ENCODE data around the gene KCNK2. TPM values are rescaled to one million over a fixed set of nuclear protein-coding genes. Genes with fewer than 3 reads are reported as not detected.
"Not testable (repeated sequence)": the region's sequence is repeated elsewhere in the genome, so short reads cannot be mapped to it uniquely, and the experiment has no call there.

The KCNK2 gene
- total RNA-seq, 2 experiments from 2014 or later = not detected

DNA sequence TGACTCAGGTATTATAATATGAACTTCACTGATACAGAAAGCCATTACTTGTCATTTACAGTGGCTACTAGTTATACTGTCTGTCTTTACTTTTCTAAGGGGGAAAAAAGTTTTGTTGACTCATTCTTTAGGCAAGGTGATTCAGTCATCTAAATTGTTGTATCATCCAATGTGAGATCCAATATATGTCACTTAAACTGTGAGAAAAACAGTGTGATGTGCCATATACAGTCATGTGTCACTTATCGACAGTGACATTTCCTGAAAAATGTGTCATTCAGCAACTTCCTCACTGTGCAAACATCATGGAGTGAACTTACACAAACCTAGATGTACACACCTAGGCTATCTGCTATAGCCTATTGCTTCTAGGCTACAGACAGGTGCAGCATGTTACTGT lies 57.6 kb downstream of the KCNK2 start:
- Mint-ChIP-seq H3K27ac (no peak overlapping the region), H3K4me3 (no peak overlapping the region), H3K9me3 (peaks cover 9% of the 10 kb centered on the region), H3K36me3 (ENCODE audit: low read depth) (no peaks in the 10 kb centered on the region), H3K27me3 (ENCODE audit: low read depth) (no peaks in the 10 kb centered on the region), H3K4me1 (ENCODE audit: low read depth) (no peaks in the 10 kb centered on the region)
- no peak for DNase-seq
- intact Hi-C loops (cut with micrococcal nuclease) = loop anchor here (10.0 kb wide), 2 partner anchors 385 to 805 kb away; no protein-coding TSS in a partner anchor
- CTCF ChIA-PET = no interaction called here

DNA sequence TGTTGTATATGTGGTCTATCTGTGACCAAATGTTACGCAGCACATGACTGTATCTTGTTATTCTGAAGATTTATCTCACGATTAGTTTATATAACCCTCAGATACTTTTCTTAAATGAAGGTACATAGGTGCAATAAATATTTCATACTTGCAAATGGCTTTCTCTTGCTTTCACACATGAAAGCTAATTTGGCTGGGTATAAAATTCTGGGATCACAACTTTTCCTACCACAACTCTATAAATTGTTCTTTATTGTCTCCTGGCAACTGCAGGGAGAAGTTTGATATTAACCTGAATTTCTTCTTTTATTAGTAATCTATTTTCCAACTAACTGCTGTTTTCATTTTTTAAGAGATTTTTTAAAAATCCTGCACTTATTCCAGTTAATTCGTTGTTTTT lies 58.9 kb downstream of the KCNK2 start:
- H3K4me1 Mint-ChIP-seq (ENCODE audit: low read depth) = peaks cover 3% of the 10 kb centered on the region
- H3K36me3 Mint-ChIP-seq (ENCODE audit: low read depth) = no peaks in the 10 kb centered on the region
- CTCF ChIA-PET = no interaction called here
- no peak for DNase-seq
- no peaks in the 10 kb centered on the region for H3K27me3 Mint-ChIP-seq (ENCODE audit: low read depth)
- intact Hi-C loops (cut with micrococcal nuclease) = loop anchor here (10.0 kb wide), 2 partner anchors 383 to 807 kb away; no protein-coding TSS in a partner anchor
- no peak overlapping the region for H3K4me3 Mint-ChIP-seq
- H3K9me3 Mint-ChIP-seq = peaks cover 9% of the 10 kb centered on the region
- no peak overlapping the region for H3K27ac Mint-ChIP-seq

DNA sequence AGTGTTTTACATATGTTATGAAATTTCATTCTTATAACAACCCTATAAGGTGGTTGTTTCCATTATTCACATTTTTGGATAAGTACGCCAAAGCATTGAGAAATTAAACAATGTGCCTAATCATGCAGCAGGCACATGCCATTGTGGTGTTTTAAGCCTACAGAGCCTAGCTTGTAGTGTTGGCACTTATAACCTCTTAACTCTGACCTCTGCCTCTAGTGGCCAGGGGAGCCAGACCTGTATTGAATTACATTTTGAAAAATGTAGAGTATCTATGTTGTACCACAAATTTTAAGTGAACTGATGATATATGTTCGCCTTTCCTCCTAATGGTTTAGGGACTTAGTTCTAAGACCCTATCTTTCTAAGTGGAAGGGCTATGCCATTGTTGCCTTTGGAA lies 61.0 kb downstream of the KCNK2 start:
- Mint-ChIP-seq H3K4me1 (ENCODE audit: low read depth) (peaks cover 3% of the 10 kb centered on the region), H3K27ac (no peak overlapping the region), H3K27me3 (ENCODE audit: low read depth) (no peaks in the 10 kb centered on the region), H3K9me3 (peaks cover 9% of the 10 kb centered on the region), H3K36me3 (ENCODE audit: low read depth) (no peaks in the 10 kb centered on the region), H3K4me3 (no peak overlapping the region)
- CTCF ChIA-PET = no interaction called here
- no peak for DNase-seq
- intact Hi-C loops (cut with micrococcal nuclease) = loop anchor here (10.0 kb wide), 2 partner anchors 381 to 809 kb away; no protein-coding TSS in a partner anchor

DNA sequence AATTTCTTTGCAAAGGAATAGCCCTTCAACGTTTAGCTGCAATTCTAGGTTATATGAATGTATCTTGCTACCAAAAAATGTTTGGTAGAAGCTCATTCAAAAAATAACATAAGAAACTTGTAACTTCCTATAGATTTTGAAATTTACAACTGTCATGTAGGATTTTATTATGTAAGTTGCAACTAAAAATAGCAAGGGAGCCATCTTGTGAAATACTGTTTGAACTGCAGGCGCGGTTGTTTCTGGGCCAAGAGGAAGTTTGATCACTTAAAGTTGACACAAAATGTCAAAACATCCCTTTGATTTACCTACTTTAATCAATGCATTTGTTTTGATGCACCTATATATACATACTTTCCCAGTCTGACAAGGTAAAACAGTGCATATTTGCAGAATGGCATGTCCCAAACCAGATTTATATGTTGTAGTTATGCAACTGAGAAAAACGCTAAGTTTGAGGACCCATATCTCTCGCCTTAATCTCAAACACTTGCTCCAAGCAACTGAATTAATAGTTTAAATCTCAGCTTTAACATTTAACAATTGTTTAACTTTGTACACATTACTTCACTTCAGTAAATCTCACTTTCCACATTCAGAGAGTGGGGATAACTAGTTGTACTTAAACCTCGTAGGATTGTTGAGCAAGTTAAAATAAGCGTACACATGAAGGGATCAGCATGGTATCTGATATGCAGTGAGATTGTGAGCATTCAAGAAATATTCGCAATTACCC lies 63.9 kb downstream of the KCNK2 start:
- intact Hi-C loops (cut with micrococcal nuclease) = loop anchor here (1.0 to 10.0 kb wide), 5 partner anchors 378 to 934 kb away; no protein-coding TSS in a partner anchor
- no peak overlapping the region for H3K4me3 Mint-ChIP-seq

DNA sequence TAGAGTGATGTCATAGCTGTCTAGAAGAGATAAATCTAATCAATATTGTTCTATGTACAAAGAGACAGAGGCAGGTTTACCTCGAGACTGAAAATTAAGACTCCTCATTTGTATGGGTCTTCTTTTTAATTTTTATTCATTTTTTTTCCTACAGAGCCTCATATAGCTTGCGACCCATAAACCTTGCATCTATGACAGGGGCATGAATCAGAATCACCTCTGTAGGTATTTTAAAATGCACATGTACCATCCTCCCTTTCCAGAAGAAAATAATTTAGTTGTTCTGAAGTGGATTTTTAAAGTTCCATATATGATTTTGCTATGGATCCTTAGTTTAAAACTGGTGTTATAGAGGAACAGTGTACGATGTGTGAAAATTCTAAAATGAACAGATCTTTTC lies 64.5 kb downstream of the KCNK2 start:
- no peak for DNase-seq
- Mint-ChIP-seq H3K27me3 (ENCODE audit: low read depth) (no peaks in the 10 kb centered on the region), H3K4me1 (ENCODE audit: low read depth) (peaks cover 3% of the 10 kb centered on the region), H3K4me3 (no peak overlapping the region), H3K9me3 (peaks cover 4% of the 10 kb centered on the region), H3K27ac (no peak overlapping the region), H3K36me3 (ENCODE audit: low read depth) (no peaks in the 10 kb centered on the region)
- CTCF ChIA-PET = no interaction called here
- intact Hi-C loops (cut with micrococcal nuclease) = loop anchor here (2.0 to 10.0 kb wide), 4 partner anchors 378 to 935 kb away; no protein-coding TSS in a partner anchor

More for the DNA sequence above, 63.9 kb downstream of the KCNK2 start:
- H3K4me1 Mint-ChIP-seq (ENCODE audit: low read depth) = peaks cover 3% of the 10 kb centered on the region
- CTCF ChIA-PET = interaction anchor here (0.7 to 0.9 kb wide), 2 partner anchors 323 to 535 kb away, joined by 3 read pairs; no protein-coding TSS in a partner anchor
- peaks cover 7% of the 10 kb centered on the region for H3K9me3 Mint-ChIP-seq
- H3K36me3 Mint-ChIP-seq (ENCODE audit: low read depth) = no peaks in the 10 kb centered on the region
- DNase-seq = peak; percentile 36
- no peak overlapping the region for H3K27ac Mint-ChIP-seq
- H3K27me3 Mint-ChIP-seq (ENCODE audit: low read depth) = no peaks in the 10 kb centered on the region

DNA sequence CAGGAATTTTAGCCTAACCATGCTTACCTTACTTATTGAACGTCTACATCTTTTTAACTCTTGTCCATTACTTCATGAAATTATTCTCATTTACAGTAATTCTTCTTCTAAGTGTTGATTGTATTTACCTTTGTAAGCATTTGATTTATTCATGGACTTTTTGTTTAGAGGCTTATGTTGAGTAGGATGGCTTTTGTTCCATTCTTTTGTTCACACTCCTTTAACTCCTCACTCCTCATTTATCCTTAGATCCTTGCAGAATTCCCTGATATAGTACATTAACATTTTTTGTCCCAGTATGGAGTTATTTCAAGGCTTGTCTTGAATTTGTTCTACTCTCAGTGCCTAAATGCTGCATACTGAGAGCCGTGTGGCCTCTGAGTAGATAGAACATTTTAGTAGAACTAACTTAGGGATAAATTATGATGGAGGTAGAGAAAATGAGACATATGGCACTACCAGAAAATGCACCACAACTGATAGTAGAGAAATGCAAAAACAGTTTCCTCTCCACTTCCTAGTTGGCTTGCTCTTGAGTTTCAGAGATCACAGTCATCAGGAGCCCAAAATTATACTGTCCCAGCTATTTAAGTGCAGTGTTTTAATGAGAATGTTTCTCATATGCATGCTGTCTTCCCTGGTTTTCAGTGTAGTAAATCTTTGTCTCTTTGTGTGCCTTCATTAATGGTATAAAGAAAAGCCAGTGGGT lies 69.5 kb downstream of the KCNK2 start:
- CTCF ChIA-PET = interaction anchor here (0.5 kb wide), 1 partner anchor 243 kb away, joined by 3 read pairs; no protein-coding TSS in a partner anchor
- Mint-ChIP-seq H3K4me3 (no peak overlapping the region), H3K9me3 (no peaks in the 10 kb centered on the region), H3K27ac (no peak overlapping the region), H3K27me3 (ENCODE audit: low read depth) (no peaks in the 10 kb centered on the region), H3K4me1 (ENCODE audit: low read depth) (no peaks in the 10 kb centered on the region), H3K36me3 (ENCODE audit: low read depth) (no peaks in the 10 kb centered on the region)
- intact Hi-C loops (cut with micrococcal nuclease) = no loop called here
- DNase-seq = no peak

DNA sequence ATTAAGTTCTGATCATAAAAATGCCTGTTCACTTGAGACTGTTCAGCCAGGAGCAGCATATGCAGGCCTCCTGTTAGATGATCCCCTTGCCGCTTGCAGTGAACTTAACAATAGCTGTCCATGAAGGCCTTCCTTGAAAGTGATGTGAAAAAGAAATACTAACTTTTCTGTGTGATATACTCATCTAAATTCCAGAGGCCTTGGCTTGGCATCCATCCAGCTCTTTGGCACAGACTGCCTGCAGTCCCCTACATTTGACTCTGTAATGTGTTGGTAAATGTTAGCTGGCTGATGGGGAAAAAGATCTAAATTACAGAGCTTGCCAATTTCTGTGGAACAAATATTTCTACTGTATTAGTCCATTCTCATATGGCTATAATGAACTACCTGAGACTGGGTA lies 73.7 kb downstream of the KCNK2 start:
- Mint-ChIP-seq H3K9me3 (no peaks in the 10 kb centered on the region), H3K27ac (no peak overlapping the region), H3K4me3 (no peak overlapping the region), H3K27me3 (ENCODE audit: low read depth) (no peaks in the 10 kb centered on the region), H3K4me1 (ENCODE audit: low read depth) (no peaks in the 10 kb centered on the region), H3K36me3 (ENCODE audit: low read depth) (no peaks in the 10 kb centered on the region)
- no peak for DNase-seq
- CTCF ChIA-PET = no interaction called here
- intact Hi-C loops (cut with micrococcal nuclease) = no loop called here

DNA sequence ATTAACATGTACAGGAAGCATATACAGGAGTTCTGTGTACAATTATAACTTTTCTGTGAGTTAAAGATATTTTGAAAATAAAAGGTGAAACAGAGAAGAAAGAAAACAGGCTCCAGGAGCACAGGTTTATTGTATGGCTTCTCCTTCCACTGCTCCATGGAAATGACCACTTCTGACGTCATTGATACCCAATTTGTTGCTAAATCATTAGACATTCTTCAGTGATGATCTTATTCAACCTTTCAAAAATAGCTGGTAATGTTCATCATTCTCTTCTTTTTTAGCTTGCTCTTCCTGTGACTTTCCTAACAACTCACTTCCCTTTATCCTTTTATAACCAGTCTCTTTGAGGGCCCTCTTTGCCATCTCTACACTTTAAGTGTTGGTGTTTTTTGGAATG lies 77.8 kb downstream of the KCNK2 start:
- intact Hi-C loops (cut with micrococcal nuclease) = no loop called here
- H3K36me3 Mint-ChIP-seq (ENCODE audit: low read depth) = no peaks in the 10 kb centered on the region
- no peaks in the 10 kb centered on the region for H3K9me3 Mint-ChIP-seq
- DNase-seq = no peak
- no peak overlapping the region for H3K27ac Mint-ChIP-seq
- CTCF ChIA-PET = interaction anchor here (0.8 kb wide), 1 partner anchor 356 kb away, joined by 4 read pairs; no protein-coding TSS in a partner anchor
- no peak overlapping the region for H3K4me3 Mint-ChIP-seq
- H3K4me1 Mint-ChIP-seq (ENCODE audit: low read depth) = no peaks in the 10 kb centered on the region
- H3K27me3 Mint-ChIP-seq (ENCODE audit: low read depth) = peaks cover 9% of the 10 kb centered on the region

DNA sequence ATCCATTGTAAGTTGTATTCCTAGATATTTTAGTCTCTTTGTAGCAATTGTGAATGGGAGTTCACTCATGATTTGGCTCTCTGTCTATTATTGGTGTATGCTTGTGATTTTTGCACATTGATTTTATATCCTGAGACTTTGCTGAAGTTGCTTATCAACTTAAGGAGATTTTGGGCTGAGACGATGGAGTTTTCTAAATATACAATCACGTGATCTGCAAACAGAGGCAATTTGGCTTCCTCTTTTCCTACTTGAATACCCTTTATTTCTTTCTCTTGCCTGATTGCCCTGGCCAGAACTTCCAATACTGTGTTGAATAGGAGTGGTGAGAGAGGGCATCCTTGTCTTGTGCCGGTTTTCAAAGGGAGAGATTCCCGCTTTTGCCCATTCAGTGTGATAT lies 80.6 kb downstream of the KCNK2 start:
- H3K27ac Mint-ChIP-seq; H3K4me1 Mint-ChIP-seq (ENCODE audit: low read depth); H3K9me3 Mint-ChIP-seq; DNase-seq; H3K36me3 Mint-ChIP-seq (ENCODE audit: low read depth); H3K4me3 Mint-ChIP-seq; intact Hi-C loops (cut with micrococcal nuclease): not testable (repeated sequence)
- peaks cover 21% of the 10 kb centered on the region for H3K27me3 Mint-ChIP-seq (ENCODE audit: low read depth)
- CTCF ChIA-PET = interaction anchor here (1.2 kb wide), 1 partner anchor 18 kb away, joined by 3 read pairs; no protein-coding TSS in a partner anchor

DNA sequence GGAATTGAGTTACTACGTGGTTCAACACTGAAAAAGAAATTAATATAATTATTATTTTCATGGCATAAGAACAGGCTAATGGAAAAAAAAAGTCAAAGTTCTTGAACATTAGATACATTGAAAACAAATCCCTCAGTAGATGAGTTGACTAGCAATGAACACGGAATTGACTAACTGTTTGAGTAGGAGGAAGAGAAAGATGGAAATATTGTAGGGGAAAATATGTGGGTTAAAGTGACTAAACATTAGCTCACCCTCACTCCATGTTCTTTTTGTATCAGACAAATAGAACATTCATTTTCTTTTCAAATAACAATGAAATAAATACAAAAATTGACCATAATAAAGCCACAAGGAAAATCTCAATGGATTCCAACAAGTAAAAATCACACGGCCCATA lies 84.3 kb downstream of the KCNK2 start:
- Mint-ChIP-seq H3K27me3 (ENCODE audit: low read depth) (peaks cover 21% of the 10 kb centered on the region), H3K9me3 (peaks cover 4% of the 10 kb centered on the region), H3K4me3 (no peak overlapping the region), H3K36me3 (ENCODE audit: low read depth) (no peaks in the 10 kb centered on the region), H3K27ac (no peak overlapping the region), H3K4me1 (ENCODE audit: low read depth) (no peaks in the 10 kb centered on the region)
- CTCF ChIA-PET = interaction anchor here (0.6 kb wide), 1 partner anchor 17 kb away, joined by 3 read pairs; no protein-coding TSS in a partner anchor
- intact Hi-C loops (cut with micrococcal nuclease) = no loop called here
- no peak for DNase-seq

DNA sequence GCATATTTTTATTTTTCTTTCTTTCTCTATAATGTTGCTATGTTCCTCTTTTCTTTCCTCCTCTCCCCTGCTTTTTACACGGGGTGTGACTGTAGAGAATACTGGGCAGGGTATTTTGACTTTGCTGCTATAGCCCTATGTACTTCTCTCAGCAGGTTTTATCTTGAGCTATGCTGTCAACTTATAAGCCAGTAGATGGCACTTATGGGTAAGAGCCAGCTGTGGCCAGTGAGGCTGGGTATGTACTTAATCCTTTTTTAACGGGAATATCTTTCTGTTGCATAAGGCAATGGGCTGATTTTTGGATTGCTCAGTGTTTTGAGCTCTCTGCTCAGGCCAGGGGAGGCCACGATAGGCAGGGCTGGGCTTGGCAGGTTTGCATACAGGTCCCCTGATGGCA lies 99.0 kb downstream of the KCNK2 start:
- intact Hi-C loops (cut with micrococcal nuclease) = no loop called here
- Mint-ChIP-seq H3K27me3 (ENCODE audit: low read depth) (peaks cover 10% of the 10 kb centered on the region), H3K4me3 (no peak overlapping the region), H3K4me1 (ENCODE audit: low read depth) (no peaks in the 10 kb centered on the region), H3K27ac (no peak overlapping the region), H3K9me3 (peaks cover 23% of the 10 kb centered on the region), H3K36me3 (ENCODE audit: low read depth) (no peaks in the 10 kb centered on the region)
- CTCF ChIA-PET = no interaction called here
- no peak for DNase-seq

DNA sequence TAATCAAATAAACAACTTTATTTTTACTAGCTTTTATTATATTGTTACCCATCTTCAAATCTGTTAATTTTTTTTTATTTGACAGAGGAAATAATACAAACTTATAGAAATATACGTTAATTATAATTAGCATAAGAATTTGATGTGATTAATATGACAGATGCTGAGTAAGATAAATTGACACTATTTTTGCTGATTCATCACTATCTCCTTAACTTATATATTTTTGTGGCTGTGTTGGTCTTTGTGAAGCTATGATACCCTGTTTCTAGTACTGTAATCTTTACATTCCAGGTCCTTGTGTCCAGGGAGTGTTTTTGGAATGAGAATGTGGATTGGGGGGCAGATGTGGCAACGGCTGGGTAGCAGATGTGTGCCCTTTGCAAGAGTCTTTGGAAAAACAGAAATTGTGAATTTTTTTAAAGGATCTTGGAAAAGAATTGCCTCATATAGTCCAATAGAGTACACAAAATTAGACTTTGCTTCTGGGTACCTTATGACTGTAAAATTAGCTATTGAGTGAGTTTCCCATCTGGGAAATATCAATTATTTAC lies 102.6 kb downstream of the KCNK2 start:
- H3K9me3 Mint-ChIP-seq = peaks cover 16% of the 10 kb centered on the region
- intact Hi-C loops (cut with micrococcal nuclease) = no loop called here
- H3K36me3 Mint-ChIP-seq (ENCODE audit: low read depth) = no peaks in the 10 kb centered on the region
- no peak overlapping the region for H3K4me3 Mint-ChIP-seq
- peaks cover 4% of the 10 kb centered on the region for H3K27me3 Mint-ChIP-seq (ENCODE audit: low read depth)
- no peak overlapping the region for H3K27ac Mint-ChIP-seq
- CTCF ChIA-PET = no interaction called here
- DNase-seq = no peak
- no peaks in the 10 kb centered on the region for H3K4me1 Mint-ChIP-seq (ENCODE audit: low read depth)
